Measurements from ENCODE around the gene CCDC88A. TPM values are rescaled to one million over a fixed set of nuclear protein-coding genes. Genes with fewer than 3 reads are reported as not detected.
A peak's percentile ranks its signal among the peaks of the same experiment; 100 is the strongest.

CCDC88A gene
- total and polyA plus RNA-seq, 2 donors from 2014 or later = 8.2 to 47.6 TPM

GRCh38 chr2:55428258-55428657 lies 8.6 kb upstream of the CCDC88A start:
- intact Hi-C loops (cut with DNase I) = no loop called here
- H3K4me1 ChIP-seq (ENCODE audit: control insufficient read depth in 2 of 3, insufficient read depth in 2 of 3, low read depth in 1 of 3, low read length in 3 of 3) = no peaks in the 10 kb centered on the region
- FAIRE-seq (no peak), DNase-seq (no peak)
- no peak overlapping the region for H3K27ac ChIP-seq (ENCODE audit: low read depth in 2 of 2, low read length in 2 of 2)
- TF ChIP-seq CTCF (IDR thresholded peaks at IDR 0.05; ENCODE audit: borderline replicate concordance, extremely low read depth, insufficient read depth) = no peak
- no peaks in the 10 kb centered on the region for H3K36me3 ChIP-seq (ENCODE audit: control insufficient read depth in 2 of 3, insufficient read depth in 3 of 3, low read length in 3 of 3)
- H3K27me3 ChIP-seq (ENCODE audit: control insufficient read depth, insufficient read depth, low read length) = no peaks in the 10 kb centered on the region
- no peaks in the 10 kb centered on the region for H3K9me3 ChIP-seq (ENCODE audit: control insufficient read depth in 2 of 3, insufficient read depth in 1 of 3, low read length in 3 of 3)
- H3K4me3 ChIP-seq (ENCODE audit: low read length in 3 of 3) = no peak overlapping the region
- H3K9ac ChIP-seq (ENCODE audit: low read length in 3 of 3) = no peak overlapping the region

- H3K9ac ChIP-seq (ENCODE audit: low read length in 3 of 3) = no peak overlapping the region
- intact Hi-C loops (cut with DNase I) = no loop called here
- no peaks in the 10 kb centered on the region for H3K36me3 ChIP-seq (ENCODE audit: control insufficient read depth in 2 of 3, insufficient read depth in 3 of 3, low read length in 3 of 3)
- no peaks in the 10 kb centered on the region for H3K27me3 ChIP-seq (ENCODE audit: control insufficient read depth, insufficient read depth, low read length)
- FAIRE-seq = no peak
- TF ChIP-seq CTCF (IDR thresholded peaks at IDR 0.05; ENCODE audit: borderline replicate concordance, extremely low read depth, insufficient read depth) = no peak
- H3K4me1 ChIP-seq (ENCODE audit: control insufficient read depth in 2 of 3, insufficient read depth in 2 of 3, low read depth in 1 of 3, low read length in 3 of 3) = no peaks in the 10 kb centered on the region
- H3K4me3 ChIP-seq (ENCODE audit: low read length in 3 of 3) = peak overlapping the region in 1 of 3 donors; percentile 24
- no peak overlapping the region for H3K27ac ChIP-seq (ENCODE audit: low read depth in 2 of 2, low read length in 2 of 2)
- H3K9me3 ChIP-seq (ENCODE audit: control insufficient read depth in 2 of 3, insufficient read depth in 1 of 3, low read length in 3 of 3) = no peaks in the 10 kb centered on the region
- DNase-seq = peak in 1 of 5 donors; percentile 15
These were observed 5.8 kb upstream of the CCDC88A start for GRCh38 chr2:55425431-55425831.

GRCh38 chr2:55422876-55423665 lies 3.4 kb upstream of the CCDC88A start:
- no peaks in the 10 kb centered on the region for H3K36me3 ChIP-seq (ENCODE audit: control insufficient read depth in 2 of 3, insufficient read depth in 3 of 3, low read length in 3 of 3)
- no peaks in the 10 kb centered on the region for H3K9me3 ChIP-seq (ENCODE audit: control insufficient read depth in 2 of 3, insufficient read depth in 1 of 3, low read length in 3 of 3)
- H3K27ac ChIP-seq (ENCODE audit: low read depth in 2 of 2, low read length in 2 of 2) = no peak overlapping the region
- intact Hi-C loops (cut with DNase I) = no loop called here
- no peak overlapping the region for H3K4me3 ChIP-seq (ENCODE audit: low read length in 3 of 3)
- FAIRE-seq = no peak
- no peak overlapping the region for H3K9ac ChIP-seq (ENCODE audit: low read length in 3 of 3)
- TF ChIP-seq CTCF (IDR thresholded peaks at IDR 0.05; ENCODE audit: borderline replicate concordance, extremely low read depth, insufficient read depth) = no peak
- H3K4me1 ChIP-seq (ENCODE audit: control insufficient read depth in 2 of 3, insufficient read depth in 2 of 3, low read depth in 1 of 3, low read length in 3 of 3) = no peaks in the 10 kb centered on the region
- no peaks in the 10 kb centered on the region for H3K27me3 ChIP-seq (ENCODE audit: control insufficient read depth, insufficient read depth, low read length)
- no peak for DNase-seq
